ENCODE results near the gene KHSRP. TPM values are rescaled to one million over a fixed set of nuclear protein-coding genes. Genes with fewer than 3 reads are reported as not detected.
A peak's percentile ranks its signal among the peaks of the same experiment; 100 is the strongest.

KHSRP gene
- total and polyA plus RNA-seq, 2 experiments from 2014 or later = 133 to 202 TPM

- Histone ChIP-seq H3K79me2 (peaks cover 15% of the 10 kb centered on the region), H2AFZ (no peak overlapping the region), H3K4me3 (no peak overlapping the region), H3K36me3 (replicated peaks; ENCODE audit: insufficient read depth, low read depth) (no peaks in the 10 kb centered on the region), H3K27me3 (no peaks in the 10 kb centered on the region), H3K4me2 (no peak overlapping the region), H4K20me1 (ENCODE audit: insufficient read depth, poor library complexity, severe bottlenecking) (peaks cover 4% of the 10 kb centered on the region), H3K9me2 (replicated peaks; ENCODE audit: insufficient read depth) (no peaks in the 10 kb centered on the region), H3K9me3 (ENCODE audit: low read depth) (no peaks in the 10 kb centered on the region), H3K27ac (no peak overlapping the region), H3K4me1 (ENCODE audit: insufficient read depth) (no peaks in the 10 kb centered on the region)
- TF ChIP-seq CTCF (IDR thresholded peaks at IDR 0.05; ENCODE audit: poor library complexity) (no peak), EZH2 (IDR thresholded peaks at IDR 0.05; ENCODE audit: borderline replicate concordance) (no peak), EZH2phosphoT487 (IDR thresholded peaks at IDR 0.05; ENCODE audit: low read depth, severe bottlenecking, unreplicated experiment) (no peak)
- no peak for DNase-seq (ENCODE audit: low spot score)
- 93% methylated on average over 21 of the region's 21 CpGs for WGBS (ENCODE audit: low lambda C conversion rate, missing lambda C conversion rate)
Measured at GRCh38 chr19:6466526-6467248, 42.1 kb upstream of the KHSRP start.

GRCh38 chr19:6465663-6466062 is 41.1 kb upstream of the KHSRP start:
- Histone ChIP-seq H3K36me3 (replicated peaks; ENCODE audit: insufficient read depth, low read depth) (no peaks in the 10 kb centered on the region), H3K9me2 (replicated peaks; ENCODE audit: insufficient read depth) (no peaks in the 10 kb centered on the region)

DNA sequence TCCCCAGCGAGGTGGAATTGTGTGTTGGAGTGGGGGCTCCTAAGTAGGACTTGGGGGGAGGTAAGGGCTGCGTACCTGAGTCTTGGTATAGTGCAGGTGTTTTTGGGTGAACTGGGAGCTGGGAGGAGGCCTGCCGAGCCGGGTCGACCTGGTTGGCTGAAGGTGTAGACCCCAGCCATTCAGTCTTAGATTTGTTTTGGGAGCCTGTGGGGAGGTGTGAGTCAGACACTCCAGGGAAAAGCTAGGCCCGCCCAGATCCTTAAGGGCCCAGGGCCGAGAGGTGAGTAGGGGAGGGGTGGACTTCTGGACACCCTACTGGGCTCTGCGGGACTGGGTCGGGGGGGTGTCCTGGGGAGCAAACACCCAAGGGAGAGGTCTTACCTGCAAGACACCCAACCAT is 40.4 kb upstream of the KHSRP start:
- 12% methylated on average over 8 of the region's 9 CpGs for WGBS (ENCODE audit: low lambda C conversion rate, missing lambda C conversion rate)
- peak overlapping the region; percentile 96 for H3K27ac ChIP-seq

More at GRCh38 chr19:6465663-6466062, 41.1 kb upstream of the KHSRP start:
- no peak overlapping the region for H3K27ac ChIP-seq
- H3K4me3 ChIP-seq = no peak overlapping the region
- no peak for DNase-seq (ENCODE audit: low spot score)
- peaks cover 15% of the 10 kb centered on the region for H3K79me2 ChIP-seq
- H3K4me2 ChIP-seq = peak overlapping the region; percentile 81
- H3K27me3 ChIP-seq = no peaks in the 10 kb centered on the region
- no peaks in the 10 kb centered on the region for H3K9me3 ChIP-seq (ENCODE audit: low read depth)
- no peaks in the 10 kb centered on the region for H3K4me1 ChIP-seq (ENCODE audit: insufficient read depth)
- TF ChIP-seq CTCF (IDR thresholded peaks at IDR 0.05; ENCODE audit: poor library complexity) (no peak), EZH2phosphoT487 (IDR thresholded peaks at IDR 0.05; ENCODE audit: low read depth, severe bottlenecking, unreplicated experiment) (no peak), EZH2 (IDR thresholded peaks at IDR 0.05; ENCODE audit: borderline replicate concordance) (no peak)
- WGBS (ENCODE audit: low lambda C conversion rate, missing lambda C conversion rate) = 90% methylated on average over 8 of the region's 8 CpGs
- peaks cover 4% of the 10 kb centered on the region for H4K20me1 ChIP-seq (ENCODE audit: insufficient read depth, poor library complexity, severe bottlenecking)
- no peak overlapping the region for H2AFZ ChIP-seq

More for the DNA sequence above, 40.4 kb upstream of the KHSRP start:
- Histone ChIP-seq H3K27me3 (no peaks in the 10 kb centered on the region), H3K79me2 (peaks cover 15% of the 10 kb centered on the region), H3K4me3 (peak overlapping the region; percentile 75), H3K9me2 (replicated peaks; ENCODE audit: insufficient read depth) (no peaks in the 10 kb centered on the region), H3K9me3 (ENCODE audit: low read depth) (no peaks in the 10 kb centered on the region), H2AFZ (no peak overlapping the region), H3K4me1 (ENCODE audit: insufficient read depth) (no peaks in the 10 kb centered on the region), H3K36me3 (replicated peaks; ENCODE audit: insufficient read depth, low read depth) (no peaks in the 10 kb centered on the region), H4K20me1 (ENCODE audit: insufficient read depth, poor library complexity, severe bottlenecking) (peaks cover 4% of the 10 kb centered on the region), H3K4me2 (peak overlapping the region; percentile 81)
- peak; percentile 33 for DNase-seq (ENCODE audit: low spot score)
- no peak for TF ChIP-seq EZH2phosphoT487 (IDR thresholded peaks at IDR 0.05; ENCODE audit: low read depth, severe bottlenecking, unreplicated experiment)
- no peak for TF ChIP-seq EZH2 (IDR thresholded peaks at IDR 0.05; ENCODE audit: borderline replicate concordance)
- TF ChIP-seq CTCF (IDR thresholded peaks at IDR 0.05; ENCODE audit: poor library complexity) = no peak
